ENCODE measurements around the gene PTBP3.

The PTBP3 gene

GRCh38 chr9:112248722-112249121 is 84.7 kb downstream of the PTBP3 start:
- Histone ChIP-seq H3K27ac (peak overlapping the region; percentile 48), H3K4me3 (ENCODE audit: low read depth in 1 of 2, low read length in 1 of 2) (no peak overlapping the region), H3K36me3 (peaks cover 46% of the 10 kb centered on the region), H3K9me3 (no peaks in the 10 kb centered on the region), H3K4me1 (ENCODE audit: control insufficient read depth in 1 of 2, insufficient read depth in 1 of 2, low read depth in 1 of 2, low read length in 1 of 2) (peaks cover 15 to 18% of the 10 kb centered on the region in 2 experiments), H3K27me3 (no peaks in the 10 kb centered on the region)
- no peak for TF ChIP-seq CTCF (IDR thresholded peaks at IDR 0.05)

- Histone ChIP-seq H3K27me3 (no peaks in the 10 kb centered on the region), H3K4me3 (ENCODE audit: low read depth in 1 of 2, low read length in 1 of 2) (no peak overlapping the region), H3K4me1 (ENCODE audit: control insufficient read depth in 1 of 2, insufficient read depth in 1 of 2, low read depth in 1 of 2, low read length in 1 of 2) (peaks cover 15 to 18% of the 10 kb centered on the region in 2 experiments), H3K27ac (no peak overlapping the region), H3K36me3 (peaks cover 43% of the 10 kb centered on the region), H3K9me3 (no peaks in the 10 kb centered on the region)
- TF ChIP-seq CTCF (IDR thresholded peaks at IDR 0.05), result no peak
Observed at GRCh38 chr9:112247090-112247489, 86.3 kb downstream of the PTBP3 start.

GRCh38 chr9:112245126-112245525 is 88.3 kb downstream of the PTBP3 start:
- no peak overlapping the region for H3K27ac ChIP-seq
- H3K4me3 ChIP-seq (ENCODE audit: low read depth in 1 of 2, low read length in 1 of 2), result no peak overlapping the region
- no peak for TF ChIP-seq CTCF (IDR thresholded peaks at IDR 0.05)
- peaks cover 34% of the 10 kb centered on the region for H3K36me3 ChIP-seq
- no peaks in the 10 kb centered on the region for H3K9me3 ChIP-seq
- H3K4me1 ChIP-seq (ENCODE audit: control insufficient read depth in 1 of 2, insufficient read depth in 1 of 2, low read depth in 1 of 2, low read length in 1 of 2), result peaks cover 15 to 18% of the 10 kb centered on the region in 2 experiments
- no peaks in the 10 kb centered on the region for H3K27me3 ChIP-seq

- Histone ChIP-seq H3K27me3 (no peaks in the 10 kb centered on the region), H3K27ac (no peak overlapping the region), H3K4me1 (ENCODE audit: control insufficient read depth in 1 of 2, insufficient read depth in 1 of 2, low read depth in 1 of 2, low read length in 1 of 2) (no peaks in the 10 kb centered on the region), H3K36me3 (peaks cover 31% of the 10 kb centered on the region), H3K4me3 (ENCODE audit: low read depth in 1 of 2, low read length in 1 of 2) (no peak overlapping the region), H3K9me3 (no peaks in the 10 kb centered on the region)
- TF ChIP-seq CTCF (IDR thresholded peaks at IDR 0.05), result no peak
Observed at GRCh38 chr9:112242147-112242804, 91.1 kb downstream of the PTBP3 start.

DNA sequence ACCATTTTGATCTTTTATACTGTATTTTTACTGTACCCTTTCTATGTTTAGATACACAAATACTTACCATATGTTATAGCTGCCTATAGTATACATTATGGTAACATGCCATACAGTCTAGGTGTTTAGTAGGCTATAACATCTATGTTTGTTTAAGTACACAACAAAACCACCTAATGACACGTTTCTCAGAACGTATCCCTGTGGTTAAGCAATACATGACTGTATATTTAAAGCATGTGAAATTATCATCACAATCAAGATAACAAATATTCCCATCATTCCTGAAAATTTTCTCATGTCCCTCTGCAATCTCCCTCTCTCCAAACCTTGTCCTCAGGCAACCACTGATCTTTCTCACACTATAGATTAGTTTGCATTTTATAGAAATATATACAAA is 91.9 kb downstream of the PTBP3 start:
- no peak for TF ChIP-seq CTCF (IDR thresholded peaks at IDR 0.05)

More for the DNA sequence above, 91.9 kb downstream of the PTBP3 start:
- peaks cover 31% of the 10 kb centered on the region for H3K36me3 ChIP-seq
- no peak overlapping the region for H3K4me3 ChIP-seq (ENCODE audit: low read depth in 1 of 2, low read length in 1 of 2)
- no peak overlapping the region for H3K27ac ChIP-seq
- no peaks in the 10 kb centered on the region for H3K27me3 ChIP-seq
- no peaks in the 10 kb centered on the region for H3K9me3 ChIP-seq
- H3K4me1 ChIP-seq (ENCODE audit: control insufficient read depth in 1 of 2, insufficient read depth in 1 of 2, low read depth in 1 of 2, low read length in 1 of 2), result no peaks in the 10 kb centered on the region
